GM18907 (cell line): ENCODE measurements around the gene MVB12B.
"Not testable (repeated sequence)": the region's sequence is repeated elsewhere in the genome, so short reads cannot be mapped to it uniquely, and the experiment has no call there.

Experiments used
- ATAC-seq: cut with Tn5 transposase; IDR thresholded peaks from one replicate; pipeline ENCODE4 v1.9.1; 2021; ENCODE audit warnings: mild to moderate bottlenecking, moderate library complexity; ENCODE audit not compliant: unreplicated experiment

The MVB12B gene, protein sequence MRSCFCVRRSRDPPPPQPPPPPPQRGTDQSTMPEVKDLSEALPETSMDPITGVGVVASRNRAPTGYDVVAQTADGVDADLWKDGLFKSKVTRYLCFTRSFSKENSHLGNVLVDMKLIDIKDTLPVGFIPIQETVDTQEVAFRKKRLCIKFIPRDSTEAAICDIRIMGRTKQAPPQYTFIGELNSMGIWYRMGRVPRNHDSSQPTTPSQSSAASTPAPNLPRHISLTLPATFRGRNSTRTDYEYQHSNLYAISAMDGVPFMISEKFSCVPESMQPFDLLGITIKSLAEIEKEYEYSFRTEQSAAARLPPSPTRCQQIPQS

DNA sequence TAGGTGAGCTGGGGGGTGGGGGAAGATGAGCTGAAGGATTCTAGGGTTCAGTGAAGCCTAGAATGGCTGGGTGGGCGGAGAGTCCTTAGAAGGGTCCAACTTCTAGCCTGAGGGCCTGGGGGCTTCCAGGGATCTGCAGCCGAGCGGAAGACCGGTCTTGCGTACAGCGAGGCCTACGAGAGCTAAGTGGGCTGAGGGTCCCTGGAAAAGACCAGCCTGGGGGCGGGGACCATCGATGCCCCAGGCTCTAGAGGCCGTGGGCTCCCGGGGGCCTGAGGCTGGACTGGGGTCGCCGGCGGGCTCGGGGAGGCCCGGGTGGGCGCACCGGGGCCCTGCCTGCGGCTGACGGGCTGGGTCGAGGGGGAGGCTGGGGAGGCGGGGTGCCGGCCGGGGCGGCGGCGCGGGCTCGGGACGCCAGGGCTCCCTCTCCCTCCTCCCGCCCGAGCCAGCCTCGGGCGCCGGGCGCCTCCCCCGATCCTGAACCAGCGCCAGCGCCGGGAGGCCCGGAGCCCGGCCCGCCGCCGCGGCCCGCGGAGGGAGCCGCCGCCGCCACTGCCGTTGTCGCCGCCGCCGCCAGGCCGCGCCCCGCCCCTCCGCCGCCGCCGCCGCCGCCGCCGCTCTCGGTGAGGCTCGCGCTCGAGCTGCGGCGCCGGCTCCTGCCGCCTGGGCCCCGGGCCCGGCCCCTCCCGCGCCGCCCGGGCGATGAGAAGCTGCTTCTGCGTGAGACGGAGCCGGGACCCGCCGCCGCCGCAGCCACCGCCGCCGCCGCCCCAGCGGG is at the start of gene MVB12B:
Gene MVB12B, plus strand, starts transcription at position 602 of the 778 bp plus-strand sequence. Its CDS starts 101 bp downstream, at position 703.
- ATAC-seq = no peak

DNA sequence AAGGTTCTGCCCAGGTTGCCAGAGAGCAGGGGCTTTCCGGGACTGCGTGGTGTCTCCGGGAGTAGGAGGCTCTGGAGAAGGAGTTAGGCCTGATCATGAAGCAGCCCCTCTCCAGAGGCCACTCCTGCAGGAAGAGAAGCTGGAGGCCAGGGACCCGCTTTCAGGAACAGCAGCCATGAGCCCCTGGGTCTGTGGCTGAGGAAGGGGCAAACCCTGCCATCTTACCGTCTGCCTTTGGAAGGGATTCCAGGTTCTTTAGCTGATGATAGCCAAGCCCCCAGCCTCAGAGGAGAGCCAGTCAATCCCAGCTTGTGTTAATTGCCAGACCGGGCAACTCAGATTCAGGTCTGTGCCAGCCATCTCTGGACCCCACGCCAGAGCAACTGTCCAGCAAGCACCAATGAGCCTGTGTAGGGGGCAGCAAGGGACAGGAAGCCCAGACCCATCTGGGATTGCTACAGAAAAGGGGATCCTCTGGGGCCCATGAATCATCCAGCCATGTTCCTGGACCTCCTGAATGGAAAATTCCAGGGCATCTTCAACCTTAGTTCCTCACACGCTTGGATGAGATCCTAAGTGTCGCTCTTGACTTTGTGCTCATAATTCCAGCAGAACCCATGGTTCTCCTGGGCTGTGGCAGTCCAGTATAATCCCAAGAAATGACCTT is 42.7 kb upstream of the MVB12B start:
- no peak for ATAC-seq

DNA sequence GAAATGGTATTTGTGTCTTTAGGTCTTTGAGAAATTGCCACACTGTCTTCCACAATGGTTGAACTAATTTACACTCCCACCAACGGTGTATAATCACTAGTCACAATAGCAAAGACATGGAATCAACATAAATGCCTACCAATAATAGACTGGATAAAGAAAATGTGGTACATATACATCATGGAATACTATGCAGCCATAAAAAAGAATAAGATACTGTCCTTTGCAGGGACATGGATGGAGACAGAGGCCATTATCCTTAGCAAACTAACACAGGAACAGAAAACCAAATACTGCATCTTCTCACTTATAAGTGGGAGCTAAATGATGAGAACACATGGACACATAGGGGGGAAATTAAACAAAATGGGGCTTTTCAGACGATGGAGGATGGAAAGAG is 41.0 kb upstream of the MVB12B start:
- ATAC-seq = not testable (repeated sequence)

DNA sequence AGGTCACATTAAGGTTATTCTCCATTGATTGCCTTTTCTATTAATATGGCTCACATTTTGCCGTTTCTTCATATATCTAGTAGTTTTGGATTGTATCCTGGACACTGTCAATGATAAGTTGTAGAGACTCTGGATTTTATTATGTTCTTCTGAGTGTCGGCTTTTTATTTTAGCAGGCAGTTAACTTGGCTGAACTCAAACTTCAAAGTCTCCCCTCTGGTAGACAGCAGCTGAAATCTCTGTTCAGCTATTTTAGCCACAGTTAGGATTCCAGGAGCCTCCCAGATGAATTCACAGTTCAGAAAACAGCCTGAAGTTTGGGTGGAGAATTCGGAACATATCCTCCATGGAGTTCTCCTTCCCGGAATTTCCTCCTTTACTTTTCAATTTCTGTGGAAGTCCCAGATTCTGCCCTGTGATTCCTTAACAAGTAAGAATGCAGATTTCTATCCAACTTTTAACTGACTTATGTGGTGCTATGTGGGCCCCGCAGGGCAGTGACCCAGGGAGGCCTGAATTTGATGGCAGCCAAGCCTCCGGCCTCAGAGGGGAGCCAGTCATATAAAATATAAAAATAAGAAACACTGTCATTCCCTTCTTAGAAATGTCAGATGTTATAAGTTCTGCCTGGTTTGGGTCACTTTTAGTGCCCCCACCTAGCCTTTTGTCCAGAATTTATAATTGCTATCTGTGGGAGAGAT is 39.3 kb upstream of the MVB12B start:
- no peak for ATAC-seq

GRCh38 chr9:126290871-126291270 is 35.8 kb upstream of the MVB12B start:
- no peak for ATAC-seq

GRCh38 chr9:126291925-126292324 is 34.7 kb upstream of the MVB12B start:
- no peak for ATAC-seq

- ATAC-seq = no peak
Observed at GRCh38 chr9:126292736-126293521, 33.7 kb upstream of the MVB12B start.

DNA sequence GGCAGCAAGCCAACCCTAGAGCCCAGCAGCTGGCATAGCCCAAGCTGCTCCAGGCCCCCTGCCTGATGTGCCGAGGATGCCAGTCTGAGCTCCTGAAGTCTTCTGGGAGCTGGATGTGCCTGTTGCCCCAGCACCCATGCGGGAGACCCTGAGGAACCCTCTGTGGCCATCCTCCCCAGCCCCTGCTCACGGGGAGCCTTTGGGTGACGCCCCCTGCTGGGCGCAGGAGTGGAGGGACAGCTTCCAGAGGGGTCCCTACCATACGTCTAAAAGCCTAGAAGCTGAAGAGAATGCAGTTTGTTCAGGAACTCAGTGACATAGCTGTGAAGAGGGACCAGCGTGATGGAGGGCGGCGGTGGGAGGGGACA is 33.1 kb upstream of the MVB12B start:
- no peak for ATAC-seq

GRCh38 chr9:126294331-126295081 is 32.1 kb upstream of the MVB12B start:
- no peak for ATAC-seq

DNA sequence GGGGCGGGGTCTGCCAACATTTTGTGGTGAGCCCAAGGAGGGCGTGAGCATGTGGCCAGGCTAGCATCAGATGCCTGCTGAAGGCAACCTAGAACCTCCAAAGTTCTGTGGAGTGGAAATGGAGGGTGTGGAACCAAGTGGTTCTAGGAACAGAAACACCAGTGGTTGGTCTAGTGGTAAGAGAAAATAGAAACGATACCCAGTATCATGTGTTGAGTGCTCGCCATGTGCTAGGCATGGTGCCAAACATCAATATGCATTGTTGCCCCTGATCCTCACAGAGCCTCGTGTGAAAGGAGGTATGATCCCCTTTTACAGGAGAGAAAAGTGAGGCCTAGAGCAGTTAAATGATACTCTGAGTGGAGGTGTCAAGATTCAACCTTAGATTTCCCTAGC is 31.5 kb upstream of the MVB12B start:
- no peak for ATAC-seq

DNA sequence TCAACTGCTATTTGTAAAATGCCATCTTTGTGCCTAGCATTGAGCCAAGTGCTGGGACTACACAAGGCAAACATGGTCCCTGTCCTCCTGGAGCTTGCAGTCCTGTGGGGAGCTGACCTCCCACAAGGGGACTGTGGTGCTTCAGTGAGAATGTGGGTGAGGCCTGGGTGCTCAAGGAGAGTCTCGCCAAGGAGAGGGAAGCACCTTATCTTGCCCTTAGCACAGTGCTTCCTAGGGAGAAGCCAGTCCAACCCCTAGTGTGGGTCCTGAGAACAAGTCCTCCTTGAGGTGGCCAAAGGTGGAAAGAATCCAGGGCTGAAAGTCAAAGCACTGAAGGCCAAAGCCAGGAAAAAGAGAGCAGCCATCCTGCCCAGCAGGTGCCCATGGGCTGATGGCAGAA is 31.1 kb upstream of the MVB12B start:
- no peak for ATAC-seq

DNA sequence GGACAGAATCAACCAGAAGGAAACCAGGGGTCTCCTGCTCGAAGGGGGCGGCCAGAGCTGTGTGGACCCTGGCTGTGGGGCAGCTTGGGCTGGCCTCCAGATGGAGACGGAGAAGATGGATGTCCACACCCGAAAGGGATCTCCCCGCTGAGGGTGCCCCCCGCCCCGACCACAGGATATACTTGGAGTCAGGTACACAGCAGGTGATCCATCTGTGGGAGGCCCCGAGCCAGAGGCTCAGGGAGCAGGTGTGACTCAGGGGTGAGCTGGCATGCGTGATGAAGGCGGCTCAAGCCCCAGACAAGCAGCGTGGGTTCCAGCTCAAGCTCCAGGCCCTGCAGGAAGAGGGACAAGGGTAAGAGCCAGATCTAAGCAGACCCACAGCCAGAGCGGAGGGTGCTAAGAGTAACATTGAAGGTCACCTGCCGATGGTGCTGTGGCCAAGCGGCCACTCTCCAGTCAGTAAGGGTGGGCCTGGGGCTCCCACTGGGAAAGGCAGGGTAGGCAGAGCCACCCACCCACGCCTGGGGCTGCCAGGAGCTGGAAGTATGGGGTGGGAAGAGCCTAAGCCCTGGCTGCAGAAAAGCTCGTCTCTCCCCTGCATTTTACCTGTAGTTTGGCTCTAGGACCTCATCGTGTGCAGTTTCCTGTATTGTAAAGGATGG is 30.6 kb upstream of the MVB12B start:
- ATAC-seq = no peak

- ATAC-seq = no peak
Observed at GRCh38 chr9:126296687-126297086, 29.9 kb upstream of the MVB12B start.

DNA sequence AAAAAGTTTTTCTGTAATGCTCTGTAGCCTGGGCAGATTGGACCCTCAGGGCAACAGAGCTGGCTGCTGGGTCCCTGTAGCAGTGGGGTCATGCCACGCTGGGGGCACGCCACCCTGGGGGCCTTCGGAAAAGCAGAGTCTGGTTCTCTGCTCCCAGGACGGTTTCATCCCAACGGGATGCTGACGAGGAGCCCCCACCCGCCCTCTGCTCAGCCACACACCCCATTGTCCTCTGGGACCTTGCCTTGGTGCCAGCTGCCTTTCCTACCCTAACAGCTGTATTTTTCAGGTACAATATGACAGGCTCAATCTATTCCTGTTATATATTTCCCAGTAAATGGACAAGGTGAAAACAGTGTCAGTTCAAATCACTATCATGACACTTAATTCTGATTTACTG is 29.0 kb upstream of the MVB12B start:
- ATAC-seq = no peak

DNA sequence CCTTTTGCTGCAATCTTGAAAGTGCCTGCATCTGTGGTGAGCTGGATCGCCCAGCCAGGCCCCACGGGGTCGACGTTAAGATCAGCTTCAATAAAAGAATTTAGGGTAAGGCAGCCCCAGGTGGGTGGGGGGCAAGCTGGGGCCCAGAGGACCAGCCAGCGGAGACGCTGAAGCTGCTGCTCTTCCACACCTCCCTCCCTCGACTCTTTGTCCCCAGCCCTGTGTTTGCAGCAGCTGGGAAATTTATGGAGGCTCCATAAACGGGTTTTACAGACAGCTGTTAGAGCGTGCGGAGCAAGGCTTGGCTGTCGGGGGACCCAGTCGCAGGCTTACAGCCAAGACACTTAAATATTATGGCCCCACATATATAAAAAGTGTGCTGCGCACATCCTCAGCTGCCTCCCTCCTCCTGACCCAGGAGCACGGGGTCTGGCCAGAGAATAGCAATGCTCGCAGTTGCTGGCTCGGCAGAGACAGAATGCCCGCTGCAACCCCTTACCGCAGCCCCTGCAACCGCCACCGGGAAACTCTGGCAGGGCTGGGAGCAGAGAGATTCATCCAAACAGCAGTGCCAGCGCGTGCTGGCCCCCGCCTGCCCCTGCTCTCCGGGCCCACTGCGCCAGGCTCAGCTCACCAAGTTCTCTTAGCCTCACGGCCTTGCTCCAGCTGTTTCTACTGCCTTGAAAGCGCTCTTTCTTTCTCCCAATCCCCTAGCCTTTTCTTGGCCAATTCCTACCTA is 28.4 kb upstream of the MVB12B start:
- no peak for ATAC-seq

- no peak for ATAC-seq
Observed at GRCh38 chr9:126299706-126300276, 26.8 kb upstream of the MVB12B start.

DNA sequence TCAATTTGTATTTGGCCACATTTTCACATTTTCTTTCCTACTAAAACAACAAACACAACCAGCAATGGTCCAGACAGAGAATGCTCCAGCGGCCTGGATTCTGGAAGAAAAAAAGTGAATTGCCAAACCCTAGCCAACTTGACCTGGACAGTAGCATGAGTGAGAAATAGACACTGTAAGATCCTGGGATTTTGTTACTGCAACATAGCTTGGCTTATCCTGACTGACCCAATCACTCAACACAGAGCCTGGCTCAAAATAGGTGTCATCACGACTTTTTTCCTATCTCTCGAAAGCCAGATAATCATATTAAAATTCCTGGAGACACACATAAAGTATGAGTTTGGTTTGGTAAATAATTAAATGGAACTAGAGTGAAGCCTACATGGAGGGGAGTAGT is 25.4 kb upstream of the MVB12B start:
- ATAC-seq = no peak

GRCh38 chr9:126301985-126302603 is 24.5 kb upstream of the MVB12B start:
- no peak for ATAC-seq
